GM21737 (cell line): ENCODE measurements around the gene KLHL36.
A peak's percentile ranks its signal among the peaks of the same experiment; 100 is the strongest.

Experiments
- ATAC-seq: cut with Tn5 transposase; IDR thresholded peaks from one replicate; pipeline ENCODE4 v1.9.1; 2021; ENCODE audit warnings: mild to moderate bottlenecking, moderate library complexity; ENCODE audit not compliant: unreplicated experiment

Gene KLHL36

GRCh38 chr16:84641643-84642358 is 6.5 kb upstream of the KLHL36 start:
- ATAC-seq = no peak

DNA sequence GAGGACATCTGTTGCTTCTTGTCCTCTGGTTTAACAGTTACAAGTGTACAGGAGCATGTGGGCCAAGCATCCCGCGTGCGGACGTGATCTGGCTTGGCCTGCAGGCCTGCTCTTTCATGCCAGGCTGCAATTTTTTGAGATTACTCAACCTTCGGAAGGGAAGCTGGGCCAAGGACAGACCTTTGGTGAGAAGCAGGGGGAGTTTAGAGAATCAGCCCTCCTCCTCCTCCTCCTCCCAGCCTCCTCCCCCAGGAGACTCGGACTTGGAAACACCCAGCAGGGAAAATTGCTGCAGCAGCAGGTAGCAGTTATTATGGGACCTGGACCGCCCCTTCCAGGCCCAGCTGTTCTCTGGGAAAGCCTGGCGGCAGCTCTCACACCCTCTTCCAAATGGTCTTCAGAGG is 5.1 kb upstream of the KLHL36 start:
- no peak for ATAC-seq

DNA sequence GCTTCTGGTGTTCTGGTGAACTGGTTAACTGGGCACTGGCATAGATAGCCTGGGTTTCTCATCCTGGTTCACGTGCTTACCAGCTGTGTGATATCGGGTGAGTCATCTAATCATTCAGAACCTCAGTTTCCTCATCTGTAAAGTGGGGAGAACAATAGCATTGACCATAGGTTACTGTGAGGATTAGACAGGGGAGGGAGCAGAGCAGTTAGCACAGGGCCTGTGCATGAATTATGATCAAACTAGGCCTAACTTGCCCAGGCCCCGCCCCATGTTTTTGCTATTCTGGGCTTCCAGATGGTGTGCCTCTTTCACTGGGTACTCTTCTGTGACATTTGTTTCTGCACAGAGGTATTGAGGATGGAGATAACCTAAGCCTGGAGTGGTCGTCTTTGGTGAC is 4.6 kb upstream of the KLHL36 start:
- ATAC-seq = no peak

GRCh38 chr16:84648595-84649510 is 542 bp downstream of the KLHL36 start:
- peak; percentile 51 for ATAC-seq

DNA sequence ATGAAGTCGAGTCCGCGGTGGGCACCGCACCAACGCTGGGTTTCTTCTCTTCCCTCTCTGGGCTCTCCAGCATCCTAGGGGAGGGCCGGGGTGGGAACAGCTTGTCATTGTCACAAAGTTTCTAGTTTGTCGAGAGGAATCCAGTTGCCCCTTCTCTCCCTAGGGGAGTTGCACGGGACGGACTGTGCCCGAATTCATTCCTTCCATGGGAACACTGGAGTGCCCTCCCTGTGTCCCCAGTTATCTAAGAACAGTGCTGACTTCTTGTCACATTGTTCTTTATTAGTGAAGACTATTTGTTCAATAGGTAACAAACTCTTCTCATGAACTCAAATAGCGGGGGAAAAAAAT is 1.2 kb downstream of the KLHL36 start:
- ATAC-seq = no peak

GRCh38 chr16:84650062-84650991 is 2.0 kb downstream of the KLHL36 start:
- ATAC-seq = no peak

DNA sequence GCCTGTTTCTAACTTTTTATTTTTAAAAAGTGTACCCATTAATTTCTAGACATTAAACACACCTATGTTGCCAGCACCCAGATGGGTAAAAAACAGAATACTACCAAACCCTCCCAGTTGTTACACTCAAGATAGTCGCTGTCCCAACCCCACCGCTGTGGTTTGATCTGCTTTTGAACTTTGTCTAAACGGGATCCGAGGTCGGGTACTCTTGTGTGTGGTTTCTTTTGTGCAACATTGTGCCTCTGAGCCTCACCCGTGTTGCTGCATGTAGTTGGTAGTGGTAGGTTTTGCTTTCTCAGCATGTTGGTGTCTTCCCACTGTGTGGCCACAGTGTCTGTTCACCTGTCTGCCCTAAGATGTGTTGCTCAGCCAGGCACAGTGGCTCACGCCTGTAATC is 4.3 kb downstream of the KLHL36 start:
- ATAC-seq = no peak

GRCh38 chr16:84654238-84654637 is 5.9 kb downstream of the KLHL36 start:
- ATAC-seq = no peak

DNA sequence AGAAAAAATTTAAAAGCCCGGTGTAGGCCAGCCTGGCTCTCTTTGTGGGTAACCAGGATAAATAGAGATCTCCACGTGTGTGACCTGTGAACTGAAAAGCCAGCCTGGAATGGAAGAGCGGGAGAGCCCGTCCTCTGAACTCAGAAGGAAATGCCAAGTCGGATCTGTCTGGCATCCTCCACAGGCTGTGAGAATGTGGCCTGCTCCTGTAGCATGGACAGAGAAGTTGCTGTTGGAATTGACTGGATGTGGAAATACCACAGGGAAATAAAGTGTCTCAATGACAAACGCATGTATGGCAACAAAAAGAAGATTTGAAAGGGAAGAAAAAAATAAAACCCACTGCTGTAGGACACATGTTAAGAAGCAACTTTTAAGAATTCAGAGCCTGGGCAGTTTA is 6.7 kb downstream of the KLHL36 start:
- no peak for ATAC-seq

- no peak for ATAC-seq
Observed at GRCh38 chr16:84656649-84657048, 8.3 kb downstream of the KLHL36 start.

DNA sequence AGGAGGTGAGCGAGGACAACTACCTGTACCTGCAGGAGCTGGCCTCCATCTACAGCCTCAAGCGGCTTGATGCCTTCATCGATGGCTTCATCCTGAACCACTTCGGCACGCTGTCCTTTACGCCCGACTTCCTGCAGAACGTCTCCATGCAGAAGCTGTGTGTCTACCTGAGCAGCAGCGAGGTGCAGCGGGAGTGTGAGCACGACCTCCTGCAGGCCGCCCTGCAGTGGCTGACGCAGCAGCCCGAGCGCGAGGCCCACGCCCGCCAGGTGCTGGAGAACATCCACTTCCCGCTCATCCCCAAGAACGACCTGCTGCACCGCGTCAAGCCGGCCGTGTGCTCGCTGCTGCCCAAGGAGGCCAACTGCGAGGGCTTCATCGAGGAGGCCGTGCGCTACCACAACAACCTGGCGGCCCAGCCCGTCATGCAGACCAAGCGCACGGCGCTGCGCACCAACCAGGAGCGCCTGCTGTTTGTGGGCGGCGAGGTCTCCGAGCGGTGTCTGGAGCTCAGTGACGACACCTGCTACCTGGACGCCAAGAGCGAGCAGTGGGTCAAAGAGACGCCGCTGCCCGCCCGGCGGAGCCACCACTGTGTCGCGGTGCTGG is 9.0 kb downstream of the KLHL36 start:
- ATAC-seq = no peak

- ATAC-seq = no peak
Observed at GRCh38 chr16:84658690-84659089, 10.4 kb downstream of the KLHL36 start.

DNA sequence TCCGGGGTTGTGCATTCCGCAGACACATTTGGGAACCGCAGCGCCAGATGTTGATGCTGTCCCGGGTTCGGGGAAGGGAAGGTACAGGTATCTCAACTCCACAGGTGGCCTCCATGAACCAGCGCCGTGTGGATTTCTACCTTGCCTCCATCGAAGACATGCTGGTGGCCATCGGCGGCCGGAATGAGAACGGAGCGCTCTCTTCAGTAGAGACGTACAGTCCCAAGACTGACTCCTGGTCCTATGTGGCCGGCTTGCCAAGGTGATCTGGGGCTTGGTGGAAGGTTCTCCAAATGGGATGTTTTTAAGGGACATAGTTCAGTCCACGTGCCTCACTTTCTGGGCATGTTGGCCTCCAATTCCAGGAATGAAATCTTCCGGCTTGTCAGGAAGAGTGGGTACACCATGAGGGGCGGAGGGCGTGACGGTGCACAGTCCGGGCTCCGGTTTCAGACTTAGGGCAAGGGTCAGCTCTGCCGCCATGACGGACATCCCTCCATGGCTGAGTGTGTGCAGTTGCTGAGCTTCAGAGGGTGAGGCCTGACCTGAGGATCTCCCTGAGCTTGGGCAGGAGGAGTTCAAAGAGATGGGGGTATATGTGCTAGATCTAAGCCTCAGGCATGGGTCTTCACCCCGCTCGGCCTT is 11.5 kb downstream of the KLHL36 start:
- ATAC-seq = no peak

- ATAC-seq = no peak
Observed at GRCh38 chr16:84660973-84661372, 12.7 kb downstream of the KLHL36 start.

DNA sequence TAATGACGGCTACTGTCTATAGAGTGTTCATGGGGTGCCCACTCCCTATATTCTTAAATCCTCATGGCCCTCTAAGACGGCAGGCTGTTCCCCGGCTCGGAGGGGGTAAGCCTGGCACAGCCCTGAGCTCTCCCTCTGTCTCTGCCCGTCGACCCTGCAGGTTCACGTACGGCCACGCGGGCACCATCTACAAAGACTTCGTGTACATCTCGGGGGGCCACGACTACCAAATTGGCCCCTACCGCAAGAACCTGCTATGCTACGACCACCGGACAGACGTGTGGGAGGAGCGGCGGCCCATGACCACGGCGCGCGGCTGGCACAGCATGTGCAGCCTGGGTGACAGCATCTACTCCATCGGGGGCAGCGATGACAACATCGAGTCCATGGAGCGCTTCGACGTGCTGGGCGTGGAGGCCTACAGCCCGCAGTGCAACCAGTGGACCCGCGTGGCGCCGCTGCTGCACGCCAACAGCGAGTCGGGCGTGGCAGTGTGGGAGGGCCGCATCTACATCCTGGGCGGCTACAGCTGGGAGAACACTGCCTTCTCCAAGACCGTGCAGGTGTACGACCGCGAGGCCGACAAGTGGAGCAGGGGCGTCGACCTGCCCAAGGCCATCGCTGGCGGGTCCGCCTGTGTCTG is 13.2 kb downstream of the KLHL36 start:
- ATAC-seq = no peak

DNA sequence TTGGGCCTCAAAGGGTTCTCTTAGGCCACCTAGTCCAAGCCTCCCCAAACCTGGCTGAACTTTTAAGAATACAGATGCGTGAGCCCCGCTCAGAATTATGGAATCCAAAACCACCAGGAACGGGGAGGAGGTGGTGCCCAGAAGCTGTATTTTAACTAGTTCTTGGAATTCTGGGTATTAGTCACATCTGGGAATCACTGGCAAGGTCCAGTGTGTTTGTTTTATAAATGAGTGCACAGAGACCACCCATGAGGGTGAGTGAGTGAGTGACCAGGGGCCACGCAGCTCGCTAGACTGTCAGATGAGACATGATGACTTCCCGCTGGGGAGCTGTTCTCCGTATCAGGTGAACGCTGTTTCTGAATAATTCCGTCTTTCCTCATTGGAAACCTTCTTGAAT is 14.2 kb downstream of the KLHL36 start:
- ATAC-seq = no peak

DNA sequence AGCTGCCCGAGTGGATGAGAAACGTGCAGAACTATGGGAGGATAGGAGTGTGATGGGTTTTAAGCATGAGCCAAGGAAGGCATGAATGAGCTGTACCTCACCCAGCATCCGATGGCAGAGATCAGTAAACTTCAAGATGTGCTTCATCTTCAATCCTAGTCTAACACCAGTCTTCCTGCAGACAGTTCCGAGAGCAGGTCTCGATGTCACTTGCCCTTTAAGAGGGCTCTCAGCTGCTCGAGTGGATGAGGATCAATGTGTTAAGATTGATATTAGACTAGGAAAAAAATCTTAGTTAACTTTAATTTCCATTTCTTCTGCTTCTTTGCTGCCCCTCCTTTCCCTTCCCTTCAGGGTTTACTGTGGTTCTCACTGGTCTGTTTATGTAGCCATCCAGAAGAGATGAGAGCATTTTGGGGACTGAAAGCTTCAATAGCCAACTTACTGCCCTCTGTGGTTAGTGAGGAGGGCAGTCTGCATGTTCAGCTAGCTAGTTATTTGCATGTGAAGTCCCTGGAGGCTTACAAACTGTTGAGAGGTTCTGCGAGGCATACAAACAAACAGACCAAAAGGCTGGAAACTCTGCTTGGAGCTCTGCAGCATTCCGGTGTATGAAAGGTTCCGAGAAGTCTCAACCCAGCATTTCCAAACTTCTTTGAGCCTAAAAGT is 15.3 kb downstream of the KLHL36 start:
- peak; percentile 83 for ATAC-seq

DNA sequence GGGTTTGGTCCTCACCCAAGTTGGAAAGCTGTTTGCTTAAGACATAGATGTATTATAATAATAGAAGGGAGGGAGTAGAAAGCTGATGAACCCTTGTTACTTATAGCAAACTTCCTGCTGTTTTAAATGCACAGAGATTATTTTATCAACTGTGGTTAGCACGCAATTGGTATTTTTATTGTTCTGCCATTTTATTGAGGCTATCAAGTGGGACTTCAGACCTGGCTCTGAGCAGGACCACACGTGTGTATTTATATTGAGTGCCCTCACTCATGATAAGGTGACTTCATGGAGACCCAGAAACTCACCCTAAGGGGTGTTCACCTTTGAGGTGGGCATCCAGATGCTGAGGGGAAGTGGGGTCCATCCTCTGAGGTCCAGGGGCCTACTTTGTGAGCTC is 17.0 kb downstream of the KLHL36 start:
- no peak for ATAC-seq

DNA sequence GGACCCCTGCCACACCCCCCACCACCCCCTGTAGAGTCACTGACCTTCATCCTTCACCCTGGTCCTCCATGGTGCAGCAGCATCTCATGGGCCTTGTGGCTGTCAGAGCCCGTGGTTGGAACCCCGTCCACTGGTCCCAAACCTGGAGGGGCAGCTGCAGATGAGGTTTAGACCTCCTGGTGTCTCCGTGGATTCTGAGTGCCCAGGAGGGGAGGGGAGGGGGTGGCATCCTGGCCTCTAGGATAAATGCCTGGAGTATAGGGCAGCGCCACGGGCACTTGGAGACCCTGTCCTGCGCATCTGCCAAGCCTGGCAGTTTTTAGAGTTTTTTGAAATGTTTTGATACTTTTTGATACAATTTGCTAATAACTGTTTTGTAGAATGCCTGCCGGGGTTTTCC is 17.5 kb downstream of the KLHL36 start:
- ATAC-seq = no peak
